H1 (cell line): Measurements from ENCODE around the gene GPC3. TPM values are rescaled to one million over a fixed set of nuclear protein-coding genes. Genes with fewer than 3 reads are reported as not detected.

Experiments
- CTCF ChIA-PET: fragments of 300-600 bp; sonication (Branson Sonifier 250); formaldehyde crosslinking; loops from one replicate; lab custom pipeline; 2021; ENCODE audit not compliant: partially characterized antibody; lab: Charles Lee
- POLR2A ChIA-PET: fragments of 300-600 bp; sonication (Branson Sonifier 250); formaldehyde crosslinking; loops from one replicate; lab custom pipeline; 2021; ENCODE audit warnings: inconsistent platforms; ENCODE audit not compliant: partially characterized antibody; lab: Charles Lee
- DNase-seq, 2 experiments: peaks; one replicate each; pipeline versions ENCODE4 v3.0.0 to v3.0.0-alpha.2; 2010 to 2022; ENCODE audit warnings: low spot score in 2 of 2, low read depth in 1 of 2, mixed read lengths in 1 of 2
- FAIRE-seq: peaks from 2 replicates; lab custom pipeline; 2011; peaks lifted over from hg19 to GRCh38; lab: Jason Lieb, UNC
- H2AFZ ChIP-seq: 2 replicates; pipeline ENCODE4 v1.8.1; 2012; ENCODE audit warnings: low read length, inconsistent platforms
- H2AK5ac ChIP-seq: 2 replicates; pipeline ENCODE4 v1.6.1; 2013; ENCODE audit warnings: low read depth, low read length
- H2BK120ac ChIP-seq: replicated peaks from 2 replicates; pipeline ENCODE3; 2013; ENCODE audit warnings: low read depth, low read length, inconsistent platforms
- H2BK12ac ChIP-seq: 2 replicates; pipeline ENCODE4 v1.6.1; 2013; ENCODE audit warnings: low read depth, low read length
- H2BK15ac ChIP-seq: 2 replicates; pipeline ENCODE4 v1.6.1; 2013; ENCODE audit warnings: low read length
- H2BK20ac ChIP-seq: 2 replicates; pipeline ENCODE4 v1.6.1; 2013; ENCODE audit warnings: low read length
- H2BK5ac ChIP-seq: 2 replicates; pipeline ENCODE4 v1.6.1; 2013; ENCODE audit warnings: low read depth, low read length
- H3K14ac ChIP-seq: 2 replicates; pipeline ENCODE4 v1.6.1; 2013; ENCODE audit warnings: inconsistent platforms; ENCODE audit not compliant: insufficient read length
- H3K18ac ChIP-seq: 2 replicates; pipeline ENCODE4 v1.6.1; 2013; ENCODE audit warnings: low read length; ENCODE audit errors: extremely low read depth
- H3K23ac ChIP-seq: 2 replicates; pipeline ENCODE4 v1.6.1; 2013; ENCODE audit warnings: inconsistent platforms; ENCODE audit not compliant: insufficient read length
- H3K23me2 ChIP-seq: 2 replicates; pipeline ENCODE4 v1.6.1; 2013; ENCODE audit warnings: low read depth, low read length
- H3K27ac ChIP-seq: 2 replicates; pipeline ENCODE4 v1.6.1; 2011; ENCODE audit warnings: low read depth, low read length, inconsistent platforms
- H3K27me3 ChIP-seq, 4 experiments: replicated peaks in 1 of 4; 1 replicate in 1 of 4; 2 replicates in 3 of 4; pipeline versions ENCODE4 v1.6.1 to v1.8.1; 2011 to 2013; ENCODE audit warnings: low read length in 3 of 4, mild to moderate bottlenecking in 3 of 4, inconsistent platforms in 2 of 4, mixed read lengths in 2 of 4, moderate library complexity in 1 of 4; ENCODE audit not compliant: control insufficient read depth in 3 of 4, insufficient read depth in 3 of 4; ENCODE audit errors: extremely low read depth in 1 of 4
- H3K36me3 ChIP-seq, 4 experiments: 2 replicates each; pipeline versions ENCODE4 v1.6.1 to v1.8.1; 2011 to 2013; ENCODE audit warnings: mild to moderate bottlenecking in 4 of 4, low read length in 3 of 4, moderate library complexity in 2 of 4, control low read depth in 1 of 4, inconsistent platforms in 1 of 4; ENCODE audit not compliant: insufficient read depth in 4 of 4, control insufficient read depth in 2 of 4
- H3K4ac ChIP-seq: replicated peaks from 2 replicates; pipeline ENCODE3; 2013; ENCODE audit warnings: low read length, low read depth, mixed read lengths, inconsistent platforms; ENCODE audit not compliant: insufficient read length
- H3K4me1 ChIP-seq, 4 experiments: replicated peaks in 1 of 4; 1 replicate in 1 of 4; 2 replicates in 3 of 4; pipeline versions ENCODE4 v1.6.1 to v1.8.1; 2011 to 2013; ENCODE audit warnings: low read length in 3 of 4, inconsistent platforms in 2 of 4, mixed read lengths in 1 of 4; ENCODE audit not compliant: insufficient read depth in 4 of 4, control insufficient read depth in 3 of 4
- H3K4me2 ChIP-seq, 2 experiments: 2 replicates each; pipeline versions ENCODE4 v1.6.1 to v1.8.1; 2011 to 2013; ENCODE audit warnings: low read depth in 2 of 2, low read length in 2 of 2, control low read depth in 1 of 2, inconsistent platforms in 1 of 2, mild to moderate bottlenecking in 1 of 2; ENCODE audit not compliant: insufficient read depth in 1 of 2
- H3K4me3 ChIP-seq, 4 experiments: fragments of 200-600, 300-600 bp in 1 of 4; sonication (generic), shearing (Covaris generic), sonication (Bioruptor Twin) in 1 of 4; 2 replicates each; pipeline versions ENCODE4 v1.5.1 to v1.8.1; 2011 to 2016; ENCODE audit warnings: low read length in 4 of 4, low read depth in 3 of 4, control low read depth in 2 of 4, inconsistent platforms in 2 of 4, mild to moderate bottlenecking in 2 of 4, mixed read lengths in 1 of 4, moderate library complexity in 1 of 4; ENCODE audit not compliant: insufficient read depth in 2 of 4; ENCODE audit errors: extremely low read depth in 1 of 4
- H3K56ac ChIP-seq: replicated peaks from 2 replicates; pipeline ENCODE3; 2013; ENCODE audit warnings: low read depth, mild to moderate bottlenecking, mixed read lengths, low read length, inconsistent platforms; ENCODE audit not compliant: insufficient read length
- H3K79me1 ChIP-seq: 2 replicates; pipeline ENCODE4 v1.6.1; 2013; ENCODE audit warnings: low read depth, low read length, control low read depth
- H3K79me2 ChIP-seq, 2 experiments: 2 replicates each; pipeline versions ENCODE4 v1.6.1 to v1.8.1; 2012 to 2013; ENCODE audit warnings: low read length in 2 of 2, mild to moderate bottlenecking in 2 of 2, inconsistent platforms in 1 of 2; ENCODE audit not compliant: insufficient read depth in 2 of 2, control insufficient read depth in 1 of 2
- H3K9ac ChIP-seq, 4 experiments: replicated peaks in 1 of 4; 1 replicate in 1 of 4; 2 replicates in 3 of 4; pipeline versions ENCODE4 v1.6.1 to v1.8.1; 2011 to 2013; ENCODE audit warnings: low read depth in 3 of 4, low read length in 3 of 4, control low read depth in 2 of 4, mild to moderate bottlenecking in 2 of 4, moderate library complexity in 2 of 4, inconsistent platforms in 1 of 4; ENCODE audit errors: extremely low read depth in 1 of 4
- H3K9me3 ChIP-seq, 2 experiments: 2 replicates each; pipeline versions ENCODE4 v1.6.1 to v1.8.1; 2012 to 2013; ENCODE audit warnings: mild to moderate bottlenecking in 2 of 2, moderate library complexity in 2 of 2, control low read depth in 1 of 2, inconsistent platforms in 1 of 2, low read depth in 1 of 2, low read length in 1 of 2, mixed read lengths in 1 of 2; ENCODE audit not compliant: insufficient read depth in 2 of 2
- H4K20me1 ChIP-seq, 2 experiments: replicated peaks in 1 of 2; 2 replicates each; pipeline versions ENCODE3 to v1.8.1; 2011 to 2013; ENCODE audit warnings: inconsistent platforms in 2 of 2, low read length in 2 of 2, mild to moderate bottlenecking in 1 of 2; ENCODE audit not compliant: insufficient read depth in 2 of 2, control insufficient read depth in 1 of 2
- H4K5ac ChIP-seq: 2 replicates; pipeline ENCODE4 v1.6.1; 2013; ENCODE audit warnings: low read length, low read depth, mixed read lengths, inconsistent platforms; ENCODE audit not compliant: insufficient read length
- H4K8ac ChIP-seq: 2 replicates; pipeline ENCODE4 v1.8.0; 2013; ENCODE audit warnings: mild to moderate bottlenecking, moderate library complexity, low read length, inconsistent platforms; ENCODE audit not compliant: insufficient read depth; ENCODE audit errors: extremely low read depth
- H4K91ac ChIP-seq: replicated peaks from 2 replicates; pipeline ENCODE3; 2013; ENCODE audit warnings: low read length, mixed read lengths, inconsistent platforms; ENCODE audit not compliant: insufficient read length
- SRF ChIP-seq: IDR thresholded peaks from 2 replicates; pipeline ENCODE4 v1.6.1; 2011; ENCODE audit warnings: mild to moderate bottlenecking, low read depth, low read length, moderate library complexity
- WGBS, 2 experiments: shearing (Covaris generic) in 1 of 2; methylation state at CpG; one replicate each; pipeline versions ENCODE4 v1.1.6 to v1.1.7; 2013 to 2015; ENCODE audit warnings: low lambda C conversion rate in 2 of 2, mixed read lengths in 2 of 2, inconsistent platforms in 1 of 2, low coverage in 1 of 2, missing lambda C conversion rate in 1 of 2; ENCODE audit not compliant: insufficient replicate concordance in 2 of 2, insufficient coverage in 1 of 2, insufficient read length in 1 of 2; ENCODE audit errors: extremely low coverage in 1 of 2, missing lambda C conversion rate in 1 of 2; 5-methylcytosine and 5-hydroxymethylcytosine counted together
- polyA plus RNA-seq, 7 experiments: library from polyadenylated mRNA; depleted of rRNA in 3 of 7; stranded (reverse) in 5 of 7; unstranded in 2 of 7; fragments of >200 nt in 5 of 7; fragments of 200-250 nt in 2 of 7; gene quantifications; 1 replicate in 5 of 7; 2 replicates in 1 of 7; 4 replicates in 1 of 7; pipeline versions ENCODE4 v1.2.1 to v1.2.3, GENCODE V29; 2011 to 2013; ENCODE audit warnings: missing spikeins in 2 of 7, mixed read lengths in 2 of 7
- total RNA-seq: library from RNA; stranded (reverse); fragmentation: NEBNext Ultra II Directional; extraction: Animal tissue kit (Norgen Biotek cat#: 25700); gene quantifications from 2 replicates; pipeline ENCODE4 v1.2.1, GENCODE V29; 2021

Gene GPC3
- total and polyA plus RNA-seq, 2 of the 8 experiments (the other 6 are each of a cell fraction or from before 2014, with no cell fraction given): 64.8 to 71.9 TPM

DNA sequence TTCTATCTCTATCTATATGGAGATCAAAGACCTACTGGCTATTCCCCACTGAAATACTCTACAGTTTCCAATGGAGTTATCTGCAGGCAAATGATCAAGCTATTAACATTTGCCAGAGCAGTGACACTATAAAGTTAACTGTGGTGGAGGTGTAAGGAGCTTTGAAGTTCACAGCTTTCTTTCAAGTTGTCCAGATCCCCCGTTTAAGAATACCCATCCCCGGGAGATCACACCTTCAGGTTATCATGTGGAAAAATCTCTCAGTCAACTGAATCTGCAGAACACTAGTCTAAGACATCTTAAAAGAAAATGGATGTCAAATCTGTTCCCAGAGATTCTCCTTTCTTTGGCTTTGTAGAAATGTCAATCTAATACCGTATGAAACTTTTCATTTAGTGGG lies 80.1 kb downstream of the GPC3 start:
- no peak overlapping the region for H2BK12ac ChIP-seq
- H2AFZ ChIP-seq: no peak overlapping the region
- H4K8ac ChIP-seq: no peak overlapping the region
- ChIA-PET POLR2A (no interaction called here), CTCF (no interaction called here)
- no peak for TF ChIP-seq SRF
- H2BK20ac ChIP-seq: no peak overlapping the region
- no peaks in the 10 kb centered on the region for H3K36me3 ChIP-seq
- no peak for DNase-seq
- no peaks in the 10 kb centered on the region for H3K79me2 ChIP-seq
- 91% methylated on average over 1 of the region's 3 CpGs; no CpG with 5 or more reads in 1 of the 2 experiments for WGBS, 2 experiments
- no peaks in the 10 kb centered on the region for H3K23me2 ChIP-seq
- no peak overlapping the region for H3K18ac ChIP-seq
- H3K4me1 ChIP-seq: no peaks in the 10 kb centered on the region
- no peaks in the 10 kb centered on the region for H3K9me3 ChIP-seq
- H2BK15ac ChIP-seq: no peak overlapping the region
- H3K14ac ChIP-seq: no peak overlapping the region
- no peak overlapping the region for H2BK5ac ChIP-seq
- no peak overlapping the region for H3K4ac ChIP-seq
- H3K9ac ChIP-seq: no peak overlapping the region
- FAIRE-seq: no peak
- no peaks in the 10 kb centered on the region for H4K20me1 ChIP-seq
- no peak overlapping the region for H3K27ac ChIP-seq
- H3K79me1 ChIP-seq: no peaks in the 10 kb centered on the region
- no peak overlapping the region for H2AK5ac ChIP-seq
- H3K4me2 ChIP-seq: no peak overlapping the region
- H3K56ac ChIP-seq: no peak overlapping the region
- H3K27me3 ChIP-seq: no peaks in the 10 kb centered on the region
- H4K91ac ChIP-seq: no peak overlapping the region
- H4K5ac ChIP-seq: no peak overlapping the region
- H3K4me3 ChIP-seq: no peak overlapping the region
- H3K23ac ChIP-seq: no peak overlapping the region
- H2BK120ac ChIP-seq: no peak overlapping the region
